Esophagus squamous epithelium (tissue), 5 donors: Measurements from ENCODE around the gene LY6G6D. TPM values are rescaled to one million over a fixed set of nuclear protein-coding genes. Genes with fewer than 3 reads are reported as not detected.
A peak's percentile ranks its signal among the peaks of the same experiment; 100 is the strongest.

Experiments used
- DNase-seq: peaks from one replicate; lab custom pipeline; 2025; lab: John Stamatoyannopoulos, UW
- H3K27ac ChIP-seq, 4 donors: fragments of 200-600 bp; sonication (generic); one replicate each; pipeline ENCODE4 v1.5.1; 2016 to 2019; ENCODE audit warnings: mild to moderate bottlenecking in 1 of 4
- H3K27me3 ChIP-seq, 4 donors: fragments of 200-600 bp; sonication (generic); 1 replicate in 3 of 4; 2 replicates in 1 of 4; pipeline versions ENCODE4 v1.5.1 to v1.6.0; 2017 to 2021; ENCODE audit warnings: antibody characterized with exemption in 1 of 4
- H3K36me3 ChIP-seq, 3 donors: fragments of 200-600 bp; sonication (generic); one replicate each; pipeline ENCODE4 v1.5.1; 2016 to 2019
- H3K4me1 ChIP-seq, 3 donors: fragments of 200-600 bp; sonication (generic); one replicate each; pipeline ENCODE4 v1.5.1; 2017 to 2019
- H3K4me3 ChIP-seq, 4 donors: fragments of 200-600 bp; sonication (generic); 1 replicate in 3 of 4; 2 replicates in 1 of 4; pipeline ENCODE4 v1.5.1; 2016 to 2019; ENCODE audit warnings: mild to moderate bottlenecking in 2 of 4, moderate library complexity in 1 of 4
- H3K9me3 ChIP-seq, 3 donors: fragments of 200-600 bp; sonication (generic); one replicate each; pipeline ENCODE4 v1.5.1; 2016 to 2019
- CTCF ChIP-seq, 6 experiments: fragments of 450-650 bp in 4 of 6; fragments of 200-600 bp in 2 of 6; sonication (generic) in 2 of 6; IDR thresholded peaks; one replicate each; pipeline ENCODE4 v1.5.1; 2016 to 2019; ENCODE audit warnings: antibody characterized with exemption in 6 of 6, mild to moderate bottlenecking in 4 of 6, moderate library complexity in 4 of 6
- POLR2A ChIP-seq, 4 donors: fragments of 450-650 bp; IDR thresholded peaks; one replicate each; pipeline ENCODE4 v1.6.1; 2017; ENCODE audit warnings: antibody characterized with exemption in 4 of 4, mild to moderate bottlenecking in 4 of 4, moderate library complexity in 3 of 4
- WGBS, 2 donors: methylation state at CpG; one replicate each; pipeline ENCODE4 v1.1.5; 2018; 5-methylcytosine and 5-hydroxymethylcytosine counted together
- intact Hi-C: fragments of 100-400 bp; cut with DNase I; formaldehyde crosslinking; loops from one replicate; pipeline ENCODE4 v1.15.0; 2022
- total RNA-seq, 4 donors: library from RNA; depleted of rRNA; stranded (reverse); fragments of >200 nt; gene quantifications; one replicate each; pipeline ENCODE4 v1.1.0, GENCODE V29; 2016
- donor health status: DM: yes; HTN: yes; CAD: no.

LY6G6D gene
- total RNA-seq, 4 donors from 2014 or later: not detected

GRCh38 chr6:31710523-31711219 lies 4.5 kb upstream of the LY6G6D start:
- no peak overlapping the region for H3K4me3 ChIP-seq
- H3K4me1 ChIP-seq: peaks cover 11 to 51% (median 33%) of the 10 kb centered on the region in 3 donors
- H3K36me3 ChIP-seq: no peaks in the 10 kb centered on the region
- no peaks in the 10 kb centered on the region for H3K9me3 ChIP-seq
- intact Hi-C loops: no loop called here
- TF ChIP-seq POLR2A (IDR thresholded peaks at IDR 0.05) (no peak), CTCF (IDR thresholded peaks at IDR 0.05) (no peak)
- WGBS, 2 donors: 57 to 63% methylated on average over 3 to 5 of the region's 5 CpGs
- H3K27me3 ChIP-seq: no peaks in the 10 kb centered on the region
- no peak for DNase-seq
- H3K27ac ChIP-seq: peak overlapping the region; percentile 47 to 84 (median 68)

GRCh38 chr6:31711233-31711632 lies 3.9 kb upstream of the LY6G6D start:
- intact Hi-C loops: no loop called here
- Histone ChIP-seq H3K27me3 (no peaks in the 10 kb centered on the region), H3K27ac (peak overlapping the region; percentile 47 to 84 (median 68)), H3K4me3 (no peak overlapping the region), H3K9me3 (no peaks in the 10 kb centered on the region), H3K4me1 (peaks cover 12 to 51% (median 33%) of the 10 kb centered on the region in 3 donors), H3K36me3 (no peaks in the 10 kb centered on the region)
- no peak for TF ChIP-seq POLR2A (IDR thresholded peaks at IDR 0.05)
- no peak for TF ChIP-seq CTCF (IDR thresholded peaks at IDR 0.05)
- WGBS, 2 donors: 21 to 29% methylated on average over 7 to 8 of the region's 8 CpGs
- no peak for DNase-seq

- Histone ChIP-seq H3K4me1 (peaks cover 12 to 62% (median 35%) of the 10 kb centered on the region in 3 donors), H3K27ac (peak overlapping the region; percentile 47 to 84 (median 68)), H3K27me3 (no peaks in the 10 kb centered on the region), H3K9me3 (no peaks in the 10 kb centered on the region), H3K36me3 (no peaks in the 10 kb centered on the region), H3K4me3 (no peak overlapping the region)
- 53 to 60% methylated on average over 7 of the region's 8 CpGs for WGBS, 2 donors
- TF ChIP-seq CTCF (IDR thresholded peaks at IDR 0.05) (peak in 5 of 6 experiments; percentile 29 to 68 (median 38)), POLR2A (IDR thresholded peaks at IDR 0.05) (peak in 1 of 4 donors; percentile 15)
- intact Hi-C loops: no loop called here
- DNase-seq: no peak
Measured at GRCh38 chr6:31712296-31712695, 2.9 kb upstream of the LY6G6D start.

GRCh38 chr6:31713465-31713864 lies 1.7 kb upstream of the LY6G6D start:
- DNase-seq: no peak
- H3K4me3 ChIP-seq: no peak overlapping the region
- intact Hi-C loops: no loop called here
- H3K4me1 ChIP-seq: peaks cover 17 to 72% (median 42%) of the 10 kb centered on the region in 3 donors
- no peaks in the 10 kb centered on the region for H3K9me3 ChIP-seq
- WGBS, 2 donors: 57 to 68% methylated on average over 2 to 4 of the region's 4 CpGs
- H3K27ac ChIP-seq: peak overlapping the region in 3 of 4 donors; percentile 47 to 84 (median 79)
- no peaks in the 10 kb centered on the region for H3K27me3 ChIP-seq
- TF ChIP-seq POLR2A (IDR thresholded peaks at IDR 0.05) (no peak), CTCF (IDR thresholded peaks at IDR 0.05) (no peak)
- H3K36me3 ChIP-seq: no peaks in the 10 kb centered on the region

- intact Hi-C loops: no loop called here
- DNase-seq: no peak
- H3K4me3 ChIP-seq: no peak overlapping the region
- no peaks in the 10 kb centered on the region for H3K27me3 ChIP-seq
- no peaks in the 10 kb centered on the region for H3K9me3 ChIP-seq
- no peak for TF ChIP-seq CTCF (IDR thresholded peaks at IDR 0.05)
- no peak for TF ChIP-seq POLR2A (IDR thresholded peaks at IDR 0.05)
- peaks cover 17 to 79% (median 44%) of the 10 kb centered on the region in 3 donors for H3K4me1 ChIP-seq
- WGBS, 2 donors: 16 to 29% methylated on average over 4 to 5 of the region's 5 CpGs
- peak overlapping the region in 3 of 4 donors; percentile 47 to 84 (median 79) for H3K27ac ChIP-seq
- no peaks in the 10 kb centered on the region for H3K36me3 ChIP-seq
Measured at GRCh38 chr6:31713991-31714684, 1.0 kb upstream of the LY6G6D start.
